ENCODE data around the gene PREX1.

PREX1 gene

DNA sequence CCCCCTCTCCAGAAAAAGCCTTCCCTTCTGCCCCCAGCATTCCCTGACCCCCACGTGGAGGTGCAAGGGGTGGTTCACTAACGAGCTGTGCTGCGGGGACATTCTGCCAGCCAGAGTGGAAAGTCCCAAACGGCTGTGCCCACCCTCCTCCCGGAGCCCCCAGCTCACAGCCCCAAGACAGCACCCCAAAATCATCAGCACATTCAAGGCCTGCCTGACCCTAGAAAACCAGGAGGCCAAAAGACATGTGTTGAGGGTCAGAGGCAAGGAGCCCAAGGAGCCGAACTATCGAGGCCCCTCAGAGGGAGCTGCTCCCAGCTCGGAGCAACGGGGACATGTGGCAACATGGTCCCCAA is 197.9 kb downstream of the PREX1 start:
- Histone ChIP-seq H3K36me3 (replicated peaks) (peaks cover 9% of the 10 kb centered on the region), H3K27ac (no peak overlapping the region), H3K4me3 (ENCODE audit: low read depth, low read length) (no peak overlapping the region), H3K27me3 (replicated peaks) (no peaks in the 10 kb centered on the region)
- in situ Hi-C loops (cut with HindIII; ENCODE audit: low pct_ligation_motif_present, low sequenced_read_pairs): no loop called here
- DNase-seq: no peak
- TF ChIP-seq, protein P1, sequence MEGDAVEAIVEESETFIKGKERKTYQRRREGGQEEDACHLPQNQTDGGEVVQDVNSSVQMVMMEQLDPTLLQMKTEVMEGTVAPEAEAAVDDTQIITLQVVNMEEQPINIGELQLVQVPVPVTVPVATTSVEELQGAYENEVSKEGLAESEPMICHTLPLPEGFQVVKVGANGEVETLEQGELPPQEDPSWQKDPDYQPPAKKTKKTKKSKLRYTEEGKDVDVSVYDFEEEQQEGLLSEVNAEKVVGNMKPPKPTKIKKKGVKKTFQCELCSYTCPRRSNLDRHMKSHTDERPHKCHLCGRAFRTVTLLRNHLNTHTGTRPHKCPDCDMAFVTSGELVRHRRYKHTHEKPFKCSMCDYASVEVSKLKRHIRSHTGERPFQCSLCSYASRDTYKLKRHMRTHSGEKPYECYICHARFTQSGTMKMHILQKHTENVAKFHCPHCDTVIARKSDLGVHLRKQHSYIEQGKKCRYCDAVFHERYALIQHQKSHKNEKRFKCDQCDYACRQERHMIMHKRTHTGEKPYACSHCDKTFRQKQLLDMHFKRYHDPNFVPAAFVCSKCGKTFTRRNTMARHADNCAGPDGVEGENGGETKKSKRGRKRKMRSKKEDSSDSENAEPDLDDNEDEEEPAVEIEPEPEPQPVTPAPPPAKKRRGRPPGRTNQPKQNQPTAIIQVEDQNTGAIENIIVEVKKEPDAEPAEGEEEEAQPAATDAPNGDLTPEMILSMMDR (IDR thresholded peaks at IDR 0.05; ENCODE audit: low read depth, low read length, missing control alignments): no peak

DNA sequence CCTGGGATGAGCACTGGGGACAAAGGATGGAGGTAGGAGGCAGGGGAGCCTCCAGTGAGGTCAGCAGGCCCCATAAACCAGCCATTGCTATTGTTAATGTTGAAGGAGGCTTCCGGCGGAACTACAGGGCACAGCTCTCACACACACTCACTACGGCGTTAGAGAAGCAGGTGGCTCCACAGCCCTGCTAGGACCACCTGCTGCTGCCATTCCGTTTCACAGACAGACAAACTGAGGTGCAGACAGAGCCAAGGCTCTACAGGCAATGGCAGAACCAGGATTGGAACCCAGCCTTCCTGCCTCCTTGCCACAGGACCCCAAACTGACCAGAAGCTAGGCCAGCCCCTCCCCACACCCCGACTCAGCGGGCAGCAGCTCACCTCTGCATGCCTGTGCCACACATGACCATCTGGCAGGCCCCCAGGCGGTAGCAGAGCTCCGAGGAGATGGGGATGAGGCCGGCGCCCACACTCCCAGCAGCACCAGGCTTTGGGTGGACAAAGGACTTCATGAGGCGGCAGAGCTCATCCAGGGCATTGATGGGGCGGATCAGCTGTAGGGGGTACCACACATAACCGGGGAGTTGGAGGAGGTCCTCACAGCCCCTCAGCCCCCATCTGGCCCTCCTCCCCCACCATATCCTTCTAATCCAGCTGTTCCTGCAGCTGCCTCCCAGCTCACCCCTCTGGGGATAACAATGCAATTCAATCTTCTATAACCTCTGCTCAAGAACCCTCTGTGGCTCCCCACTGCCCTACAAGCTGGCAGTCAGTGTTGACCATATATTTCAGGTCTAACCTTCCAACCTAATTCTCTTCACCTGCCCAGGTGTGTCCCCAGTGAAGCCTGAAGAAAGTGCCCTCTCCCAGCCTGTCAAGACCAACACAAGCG is 198.5 kb downstream of the PREX1 start:
- DNase-seq: no peak
- TF ChIP-seq, protein P1 (IDR thresholded peaks at IDR 0.05; ENCODE audit: low read depth, low read length, missing control alignments): no peak
- no peak overlapping the region for H3K4me3 ChIP-seq (ENCODE audit: low read depth, low read length)
- peaks cover 9% of the 10 kb centered on the region for H3K36me3 ChIP-seq (replicated peaks)
- in situ Hi-C loops (cut with HindIII; ENCODE audit: low pct_ligation_motif_present, low sequenced_read_pairs): no loop called here
- H3K27me3 ChIP-seq (replicated peaks): no peaks in the 10 kb centered on the region
- no peak overlapping the region for H3K27ac ChIP-seq

DNA sequence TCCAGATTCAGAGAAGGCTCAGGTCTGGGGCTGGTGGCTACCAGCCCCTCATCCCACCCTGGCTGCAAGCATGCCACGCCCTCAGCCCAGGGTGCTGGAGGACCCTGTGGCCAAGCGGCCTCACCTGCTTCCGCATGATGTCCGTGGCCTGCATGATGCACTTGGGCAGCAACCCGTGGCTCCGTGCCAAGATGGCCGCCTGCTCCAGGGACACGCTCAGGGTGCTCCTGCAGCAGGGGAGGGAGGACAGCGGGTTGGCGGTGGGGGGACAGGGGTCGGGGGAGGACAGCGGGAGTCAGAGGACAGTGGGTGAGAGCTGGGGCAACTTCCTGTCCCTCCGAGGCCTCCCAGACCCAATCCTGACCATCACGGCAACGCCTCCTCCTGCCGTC is 200.1 kb downstream of the PREX1 start:
- TF ChIP-seq, protein P1 (IDR thresholded peaks at IDR 0.05; ENCODE audit: low read depth, low read length, missing control alignments): no peak
- Histone ChIP-seq H3K27ac (no peak overlapping the region), H3K27me3 (replicated peaks) (no peaks in the 10 kb centered on the region), H3K36me3 (replicated peaks) (peaks cover 9% of the 10 kb centered on the region), H3K4me3 (ENCODE audit: low read depth, low read length) (no peak overlapping the region)
- no peak for DNase-seq
- in situ Hi-C loops (cut with HindIII; ENCODE audit: low pct_ligation_motif_present, low sequenced_read_pairs): no loop called here

DNA sequence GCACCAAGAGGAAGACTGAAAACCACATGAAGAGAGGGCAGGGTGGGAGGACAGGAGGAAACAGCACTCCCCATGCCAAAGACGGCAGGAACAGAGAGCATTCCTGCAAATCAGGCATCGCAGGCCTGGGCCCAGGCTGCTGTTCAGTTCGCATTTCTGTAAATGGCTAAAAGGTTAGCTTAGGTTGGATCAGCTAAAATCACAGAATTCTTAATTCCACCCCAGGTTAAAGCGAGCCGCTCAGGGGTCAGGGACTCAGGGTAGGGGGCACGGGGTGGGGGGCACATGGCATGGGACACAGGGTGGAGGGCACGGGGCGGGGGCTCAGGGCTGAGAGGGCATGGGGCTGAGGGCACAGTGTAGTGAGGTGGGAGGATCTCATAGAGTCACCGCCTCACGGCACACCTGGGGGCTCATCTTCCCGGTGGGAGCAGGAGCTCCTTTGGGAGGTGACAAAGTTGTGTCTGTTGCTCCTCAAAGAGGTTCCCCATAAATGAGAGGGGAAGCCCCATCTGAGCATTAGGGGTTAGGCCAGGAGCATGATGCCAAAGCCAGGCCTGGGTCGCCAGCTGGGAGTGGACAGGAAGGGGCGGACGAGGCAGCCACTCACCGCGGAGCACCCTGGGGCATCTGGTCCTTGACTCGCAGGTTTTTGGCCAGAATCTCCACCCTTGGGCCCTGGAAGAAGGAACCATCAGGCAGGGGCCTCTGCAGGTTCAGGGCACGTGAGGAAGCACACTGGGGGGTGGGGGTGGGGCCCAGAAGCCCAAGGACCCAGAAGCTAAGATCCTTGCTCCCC is 200.7 kb downstream of the PREX1 start:
- no peak overlapping the region for H3K4me3 ChIP-seq (ENCODE audit: low read depth, low read length)
- H3K27me3 ChIP-seq (replicated peaks): no peaks in the 10 kb centered on the region
- in situ Hi-C loops (cut with HindIII; ENCODE audit: low pct_ligation_motif_present, low sequenced_read_pairs): no loop called here
- peaks cover 9% of the 10 kb centered on the region for H3K36me3 ChIP-seq (replicated peaks)
- DNase-seq: no peak
- TF ChIP-seq, protein P1 (IDR thresholded peaks at IDR 0.05; ENCODE audit: low read depth, low read length, missing control alignments): no peak
- H3K27ac ChIP-seq: no peak overlapping the region

DNA sequence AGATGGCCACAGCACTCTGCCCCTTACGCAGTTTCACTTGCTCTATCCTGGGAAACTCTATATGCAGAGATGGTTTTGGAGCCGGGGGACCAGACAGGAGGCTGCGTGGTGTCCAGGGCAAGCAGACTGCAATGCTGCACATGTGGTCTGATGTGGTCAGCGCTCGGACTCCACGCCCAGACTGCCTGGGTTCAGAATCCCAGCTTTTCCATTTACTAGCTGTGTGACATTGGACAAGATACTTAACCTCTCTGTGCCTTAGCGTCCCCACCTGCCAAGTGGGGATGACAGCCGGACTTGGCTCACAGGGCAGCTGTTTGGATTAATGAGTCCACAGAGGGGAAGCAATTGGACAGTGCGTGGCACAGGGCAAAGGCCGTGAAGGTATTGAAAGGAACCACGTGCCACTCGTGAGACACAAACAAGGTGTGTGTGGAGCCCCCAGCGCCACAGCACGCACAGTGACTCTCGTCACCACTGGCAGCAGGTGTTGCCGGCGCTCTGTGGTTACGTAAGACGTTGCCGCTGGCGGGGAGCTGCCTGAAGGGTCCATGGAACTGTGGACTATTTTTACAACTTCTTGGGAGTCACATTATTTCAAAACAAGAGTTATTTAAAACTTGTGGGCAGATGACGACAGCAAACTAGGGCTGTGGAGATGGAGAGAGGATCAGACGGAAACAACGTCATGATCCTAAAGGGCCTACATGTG is 201.4 kb downstream of the PREX1 start:
- Histone ChIP-seq H3K27me3 (replicated peaks) (no peaks in the 10 kb centered on the region), H3K27ac (no peak overlapping the region), H3K36me3 (replicated peaks) (peaks cover 9% of the 10 kb centered on the region), H3K4me3 (ENCODE audit: low read depth, low read length) (no peak overlapping the region)
- in situ Hi-C loops (cut with HindIII; ENCODE audit: low pct_ligation_motif_present, low sequenced_read_pairs): no loop called here
- no peak for DNase-seq
- TF ChIP-seq, protein P1 (IDR thresholded peaks at IDR 0.05; ENCODE audit: low read depth, low read length, missing control alignments): no peak
